ENCODE results near the gene DNAH2.

- TF ChIP-seq CTCF (conservative IDR thresholded peaks at IDR 0.05 in 1 of 2, IDR thresholded peaks at IDR 0.05 in 1 of 2; ENCODE audit: low read depth in 1 of 2, low read length in 2 of 2) (no peak), EZH2 (IDR thresholded peaks at IDR 0.05; ENCODE audit: low read length, missing control alignments) (no peak)
Observed at GRCh38 chr17:7676533-7676932, 41.0 kb upstream of the DNAH2 start.

Data from fibroblast of lung (primary cell).